K562 (cell line): Measurements from ENCODE around the gene CDC25B. TPM values are rescaled to one million over a fixed set of nuclear protein-coding genes. Genes with fewer than 3 reads are reported as not detected.

ENCODE experiments used
- ARNT ChIP-seq, 2 experiments: fragments of 450-650 bp; IDR thresholded peaks; 2 replicates each; pipeline ENCODE4 v1.6.1; 2016; ENCODE audit warnings: mild to moderate bottlenecking in 1 of 2
- C11orf30 ChIP-seq: fragments of 450-650 bp; IDR thresholded peaks from 2 replicates; pipeline ENCODE4 v1.6.1; 2016; ENCODE audit warnings: low read depth, mild to moderate bottlenecking
- CSDE1 ChIP-seq, 2 experiments: fragments of 450-650 bp; IDR thresholded peaks; 2 replicates each; pipeline ENCODE4 v1.6.1; 2016; ENCODE audit warnings: mild to moderate bottlenecking in 1 of 2
- E2F4 ChIP-seq: sonication (generic); formaldehyde crosslinking; IDR thresholded peaks from 2 replicates; pipeline ENCODE4 v1.8.0; 2022; ENCODE audit warnings: mild to moderate bottlenecking, low read depth, missing genetic modification reagents
- FOXM1 ChIP-seq, 2 experiments: fragments of 450-650 bp in 1 of 2; sonication (generic) in 1 of 2; formaldehyde crosslinking in 1 of 2; IDR thresholded peaks; 2 replicates each; pipeline versions ENCODE4 v1.6.1 to v1.9.0; 2017 to 2022; ENCODE audit warnings: low read depth in 2 of 2, mild to moderate bottlenecking in 2 of 2, missing genetic modification reagents in 1 of 2, moderate library complexity in 1 of 2
- FOXP4 ChIP-seq: sonication (generic); formaldehyde crosslinking; IDR thresholded peaks from 2 replicates; pipeline ENCODE4 v1.8.0; 2022; ENCODE audit warnings: mild to moderate bottlenecking, missing genetic modification reagents, borderline replicate concordance
- HNRNPUL1 ChIP-seq: fragments of 200-400 bp; formaldehyde crosslinking; IDR thresholded peaks from 2 replicates; pipeline ENCODE4 v1.6.1; 2017; ENCODE audit warnings: low read length
- JUN ChIP-seq, 2 experiments: sonication (generic) in 1 of 2; formaldehyde crosslinking in 1 of 2; IDR thresholded peaks; 2 replicates each; pipeline versions ENCODE4 v1.6.1 to v1.8.0; 2012 to 2022; ENCODE audit warnings: borderline replicate concordance in 2 of 2, mild to moderate bottlenecking in 2 of 2, improper control_type of control experiment in 1 of 2, low read depth in 1 of 2, low read length in 1 of 2, missing genetic modification reagents in 1 of 2
- KAT7 ChIP-seq: sonication (generic); formaldehyde crosslinking; IDR thresholded peaks from 2 replicates; pipeline ENCODE4 v1.8.0; 2022; ENCODE audit warnings: missing genetic modification reagents, mild to moderate bottlenecking, borderline replicate concordance
- KLF6 ChIP-seq: fragments of 250-450 bp; sonication (Bioruptor Pico); IDR thresholded peaks from 2 replicates; pipeline ENCODE4 v1.4.0; 2020; ENCODE audit warnings: mild to moderate bottlenecking, moderate library complexity, borderline replicate concordance
- NEUROD1 ChIP-seq: fragments of 150-350 bp; IDR thresholded peaks from 2 replicates; pipeline ENCODE4 v1.6.1; 2014; ENCODE audit warnings: borderline replicate concordance, low read length, low read depth; ENCODE audit not compliant: partially characterized antibody
- PRDM10 ChIP-seq: fragments of 450-650 bp; IDR thresholded peaks from 2 replicates; pipeline ENCODE4 v1.6.1; 2018; ENCODE audit not compliant: partially characterized antibody
- SFPQ ChIP-seq: fragments of 200-400 bp; formaldehyde crosslinking; IDR thresholded peaks from 2 replicates; pipeline ENCODE4 v1.6.1; 2017; ENCODE audit warnings: mild to moderate bottlenecking, low read depth, low read length, moderate library complexity
- SOX6 ChIP-seq: fragments of 450-650 bp; IDR thresholded peaks from 2 replicates; pipeline ENCODE4 v1.6.1; 2014; ENCODE audit warnings: mild to moderate bottlenecking
- TGIF2 ChIP-seq: sonication (generic); formaldehyde crosslinking; IDR thresholded peaks from 2 replicates; pipeline ENCODE4 v1.8.1; 2022; ENCODE audit warnings: mild to moderate bottlenecking, missing genetic modification reagents, moderate library complexity
- ZNF354B ChIP-seq: fragments of 250-450 bp; sonication (Bioruptor Pico); IDR thresholded peaks from 2 replicates; pipeline ENCODE4 v1.4.0; 2020
- polyA plus RNA-seq, 8 experiments: library from polyadenylated mRNA; depleted of rRNA in 4 of 8; stranded (reverse) in 5 of 8; unstranded in 3 of 8; fragments of >200 nt; fragmentation: Nextera tagmentation in 2 of 8; fragmentation: Illumina TruSeq in 1 of 8; extraction: Ambion mirVana in 2 of 8; extraction: Trizol in 1 of 8; gene quantifications; 2 replicates each; pipeline versions ENCODE4 v1.2.1 to v1.2.3, GENCODE V29; 2011 to 2014; ENCODE audit warnings: inconsistent platforms in 1 of 8, missing spikeins in 1 of 8
- total RNA-seq, 7 experiments: library from RNA; depleted of rRNA in 6 of 7; stranded (reverse); fragments of >200 nt in 6 of 7; fragmentation: Illumina TruSeq in 2 of 7; extraction: Trizol in 2 of 7; gene quantifications; 2 replicates each; pipeline versions ENCODE4 v1.2.1 to v1.2.3, GENCODE V29; 2011 to 2021; ENCODE audit warnings: low replicate concordance in 1 of 7

Gene CDC25B
- total and polyA plus RNA-seq, 9 of the 15 experiments (the other 6 are each of a cell fraction or from before 2014, with no cell fraction given), result 2.3 to 35.7 (median 9.5) TPM

GRCh38 chr20:3820048-3820900 is 24.2 kb downstream of the CDC25B start, which contains the start of gene AP5S1 (continued):
- TF ChIP-seq SFPQ (no peak), NEUROD1 (peak; percentile 59), C11orf30 (peak; percentile 78), JUN (IDR thresholded peaks at IDR 0.05; ENCODE audit: borderline replicate concordance, low read depth, low read length) (peak; percentile 63; the same call in 1 of the 2 replicates), JUN (CRISPR knock-in tag; IDR thresholded peaks at IDR 0.05; ENCODE audit: borderline replicate concordance) (peak; percentile 88; the same call in 1 of the 2 replicates), TGIF2 (CRISPR knock-in tag) (peak; percentile 62; the same call in 1 of the 2 replicates), KLF6 (CRISPR knock-in tag) (peak; percentile 15; the same call in 1 of the 2 replicates), SOX6 (peak; percentile 58; the same call in 1 of the 2 replicates), ZNF354B (no peak), KAT7 (CRISPR knock-in tag) (no peak; the same call in 1 of the 2 replicates), HNRNPUL1 (no peak), FOXM1 (IDR thresholded peaks at IDR 0.05; ENCODE audit: low read depth) (no peak), FOXM1 (CRISPR knock-in tag; IDR thresholded peaks at IDR 0.05; ENCODE audit: low read depth) (peak; percentile 93), PRDM10 (peak; percentile 71), FOXP4 (0 out of 2 replicates have a peak, but pooled peaks have one; percentile 81), ARNT (IDR thresholded peaks at IDR 0.05) (no peak), E2F4 (CRISPR knock-in tag) (peak; percentile 75; the same call in 1 of the 2 replicates), CSDE1 (IDR thresholded peaks at IDR 0.05) (peak in 1 of 2 experiments; percentile 63; a peak in 1 of 4 replicates)
